ENCODE measurements around the gene PAX8.

GRCh38 chr2:113300281-113300680 is 21.6 kb upstream of the PAX8 start:
- TF ChIP-seq EZH2 (IDR thresholded peaks at IDR 0.05; ENCODE audit: borderline replicate concordance, low read depth, low read length, poor library complexity, severe bottlenecking) (no peak), CTCF (conservative IDR thresholded peaks at IDR 0.05; ENCODE audit: low read depth, low read length) (no peak)
